WTC11 (cell line): ENCODE measurements around the gene IQCC.

ENCODE experiments used
- CREB1 ChIP-seq: sonication (generic); formaldehyde crosslinking; IDR thresholded peaks from 2 replicates; pipeline ENCODE4 v1.8.0; 2023; ENCODE audit warnings: mild to moderate bottlenecking, missing genetic modification reagents
- ELF4 ChIP-seq: sonication (generic); formaldehyde crosslinking; IDR thresholded peaks from 2 replicates; pipeline ENCODE4 v1.8.1; 2022; ENCODE audit warnings: low read depth, mild to moderate bottlenecking, moderate library complexity, missing genetic modification reagents
- FOXP1 ChIP-seq: sonication (generic); formaldehyde crosslinking; IDR thresholded peaks from 2 replicates; pipeline ENCODE4 v1.8.0; 2022; ENCODE audit warnings: missing genetic modification reagents, mild to moderate bottlenecking, moderate library complexity, borderline replicate concordance
- NR1H2 ChIP-seq: sonication (generic); formaldehyde crosslinking; IDR thresholded peaks from 2 replicates; pipeline ENCODE4 v1.9.0; 2021; ENCODE audit warnings: mild to moderate bottlenecking, moderate library complexity, missing genetic modification reagents
- TF ChIP-seq, protein P1 (sequence below): fragments of 200-600 bp; IDR thresholded peaks from 2 replicates; pipeline ENCODE4 v1.8.0; 2022; ENCODE audit warnings: antibody characterized with exemption
- TF ChIP-seq, protein P2 (sequence below): sonication (generic); formaldehyde crosslinking; IDR thresholded peaks from 2 replicates; pipeline ENCODE4 v1.8.1; 2022; ENCODE audit warnings: low read depth, missing genetic modification reagents, borderline replicate concordance
- TF ChIP-seq, protein P3 (sequence below): sonication (generic); formaldehyde crosslinking; IDR thresholded peaks from 2 replicates; pipeline ENCODE4 v1.8.1; 2023; ENCODE audit warnings: mild to moderate bottlenecking, missing genetic modification reagents
- TF ChIP-seq, protein P4 (sequence below): sonication (generic); formaldehyde crosslinking; IDR thresholded peaks from 2 replicates; pipeline ENCODE4 v1.8.0; 2022; ENCODE audit warnings: missing genetic modification reagents
- TF ChIP-seq, protein P5 (sequence below): sonication (generic); formaldehyde crosslinking; IDR thresholded peaks from 2 replicates; pipeline ENCODE4 v1.8.0; 2022; ENCODE audit warnings: mild to moderate bottlenecking, missing genetic modification reagents

DNA sequence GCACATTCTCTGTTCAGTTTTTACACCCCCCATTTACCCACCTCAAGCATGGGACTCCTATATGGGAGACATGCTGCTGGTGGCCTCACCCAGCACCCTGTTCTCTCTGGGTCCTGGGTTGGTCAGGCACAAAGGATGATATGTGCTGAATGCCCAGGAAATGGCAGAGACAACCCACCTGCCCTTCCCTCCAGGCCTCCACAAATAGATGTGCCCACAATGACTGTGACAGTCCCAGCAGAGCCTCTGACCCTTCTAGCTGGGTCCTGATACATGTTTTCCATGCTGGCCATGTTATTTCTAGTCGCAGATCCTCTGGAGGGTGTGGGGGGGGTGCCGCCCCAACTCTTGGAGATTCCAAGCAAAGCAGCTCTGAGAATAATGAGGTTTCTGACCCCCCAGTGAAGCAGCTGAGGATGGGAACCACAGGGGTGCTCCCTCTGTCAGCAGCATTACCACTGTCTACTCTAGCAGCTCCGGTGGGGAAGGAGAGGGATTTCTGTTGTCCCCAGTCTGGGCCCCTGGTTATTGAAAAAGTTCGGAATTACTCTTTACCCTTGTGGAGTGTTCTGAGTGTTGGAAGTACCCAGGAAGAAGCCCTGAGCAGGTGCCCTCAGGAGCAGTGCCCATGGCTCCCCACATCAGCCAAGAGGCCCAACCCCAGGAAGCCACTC, 6.3 kb upstream of the IQCC start:
- TF ChIP-seq, protein P1, sequence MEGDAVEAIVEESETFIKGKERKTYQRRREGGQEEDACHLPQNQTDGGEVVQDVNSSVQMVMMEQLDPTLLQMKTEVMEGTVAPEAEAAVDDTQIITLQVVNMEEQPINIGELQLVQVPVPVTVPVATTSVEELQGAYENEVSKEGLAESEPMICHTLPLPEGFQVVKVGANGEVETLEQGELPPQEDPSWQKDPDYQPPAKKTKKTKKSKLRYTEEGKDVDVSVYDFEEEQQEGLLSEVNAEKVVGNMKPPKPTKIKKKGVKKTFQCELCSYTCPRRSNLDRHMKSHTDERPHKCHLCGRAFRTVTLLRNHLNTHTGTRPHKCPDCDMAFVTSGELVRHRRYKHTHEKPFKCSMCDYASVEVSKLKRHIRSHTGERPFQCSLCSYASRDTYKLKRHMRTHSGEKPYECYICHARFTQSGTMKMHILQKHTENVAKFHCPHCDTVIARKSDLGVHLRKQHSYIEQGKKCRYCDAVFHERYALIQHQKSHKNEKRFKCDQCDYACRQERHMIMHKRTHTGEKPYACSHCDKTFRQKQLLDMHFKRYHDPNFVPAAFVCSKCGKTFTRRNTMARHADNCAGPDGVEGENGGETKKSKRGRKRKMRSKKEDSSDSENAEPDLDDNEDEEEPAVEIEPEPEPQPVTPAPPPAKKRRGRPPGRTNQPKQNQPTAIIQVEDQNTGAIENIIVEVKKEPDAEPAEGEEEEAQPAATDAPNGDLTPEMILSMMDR: no peak
- TF ChIP-seq, protein P2, sequence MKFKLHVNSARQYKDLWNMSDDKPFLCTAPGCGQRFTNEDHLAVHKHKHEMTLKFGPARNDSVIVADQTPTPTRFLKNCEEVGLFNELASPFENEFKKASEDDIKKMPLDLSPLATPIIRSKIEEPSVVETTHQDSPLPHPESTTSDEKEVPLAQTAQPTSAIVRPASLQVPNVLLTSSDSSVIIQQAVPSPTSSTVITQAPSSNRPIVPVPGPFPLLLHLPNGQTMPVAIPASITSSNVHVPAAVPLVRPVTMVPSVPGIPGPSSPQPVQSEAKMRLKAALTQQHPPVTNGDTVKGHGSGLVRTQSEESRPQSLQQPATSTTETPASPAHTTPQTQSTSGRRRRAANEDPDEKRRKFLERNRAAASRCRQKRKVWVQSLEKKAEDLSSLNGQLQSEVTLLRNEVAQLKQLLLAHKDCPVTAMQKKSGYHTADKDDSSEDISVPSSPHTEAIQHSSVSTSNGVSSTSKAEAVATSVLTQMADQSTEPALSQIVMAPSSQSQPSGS: no peak
- no peak for TF ChIP-seq CREB1 (CRISPR knock-in tag)
- TF ChIP-seq NR1H2 (CRISPR knock-in tag): no peak
- TF ChIP-seq, protein P3, sequence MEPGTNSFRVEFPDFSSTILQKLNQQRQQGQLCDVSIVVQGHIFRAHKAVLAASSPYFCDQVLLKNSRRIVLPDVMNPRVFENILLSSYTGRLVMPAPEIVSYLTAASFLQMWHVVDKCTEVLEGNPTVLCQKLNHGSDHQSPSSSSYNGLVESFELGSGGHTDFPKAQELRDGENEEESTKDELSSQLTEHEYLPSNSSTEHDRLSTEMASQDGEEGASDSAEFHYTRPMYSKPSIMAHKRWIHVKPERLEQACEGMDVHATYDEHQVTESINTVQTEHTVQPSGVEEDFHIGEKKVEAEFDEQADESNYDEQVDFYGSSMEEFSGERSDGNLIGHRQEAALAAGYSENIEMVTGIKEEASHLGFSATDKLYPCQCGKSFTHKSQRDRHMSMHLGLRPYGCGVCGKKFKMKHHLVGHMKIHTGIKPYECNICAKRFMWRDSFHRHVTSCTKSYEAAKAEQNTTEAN: no peak
- TF ChIP-seq ELF4: no peak
- TF ChIP-seq, protein P4, sequence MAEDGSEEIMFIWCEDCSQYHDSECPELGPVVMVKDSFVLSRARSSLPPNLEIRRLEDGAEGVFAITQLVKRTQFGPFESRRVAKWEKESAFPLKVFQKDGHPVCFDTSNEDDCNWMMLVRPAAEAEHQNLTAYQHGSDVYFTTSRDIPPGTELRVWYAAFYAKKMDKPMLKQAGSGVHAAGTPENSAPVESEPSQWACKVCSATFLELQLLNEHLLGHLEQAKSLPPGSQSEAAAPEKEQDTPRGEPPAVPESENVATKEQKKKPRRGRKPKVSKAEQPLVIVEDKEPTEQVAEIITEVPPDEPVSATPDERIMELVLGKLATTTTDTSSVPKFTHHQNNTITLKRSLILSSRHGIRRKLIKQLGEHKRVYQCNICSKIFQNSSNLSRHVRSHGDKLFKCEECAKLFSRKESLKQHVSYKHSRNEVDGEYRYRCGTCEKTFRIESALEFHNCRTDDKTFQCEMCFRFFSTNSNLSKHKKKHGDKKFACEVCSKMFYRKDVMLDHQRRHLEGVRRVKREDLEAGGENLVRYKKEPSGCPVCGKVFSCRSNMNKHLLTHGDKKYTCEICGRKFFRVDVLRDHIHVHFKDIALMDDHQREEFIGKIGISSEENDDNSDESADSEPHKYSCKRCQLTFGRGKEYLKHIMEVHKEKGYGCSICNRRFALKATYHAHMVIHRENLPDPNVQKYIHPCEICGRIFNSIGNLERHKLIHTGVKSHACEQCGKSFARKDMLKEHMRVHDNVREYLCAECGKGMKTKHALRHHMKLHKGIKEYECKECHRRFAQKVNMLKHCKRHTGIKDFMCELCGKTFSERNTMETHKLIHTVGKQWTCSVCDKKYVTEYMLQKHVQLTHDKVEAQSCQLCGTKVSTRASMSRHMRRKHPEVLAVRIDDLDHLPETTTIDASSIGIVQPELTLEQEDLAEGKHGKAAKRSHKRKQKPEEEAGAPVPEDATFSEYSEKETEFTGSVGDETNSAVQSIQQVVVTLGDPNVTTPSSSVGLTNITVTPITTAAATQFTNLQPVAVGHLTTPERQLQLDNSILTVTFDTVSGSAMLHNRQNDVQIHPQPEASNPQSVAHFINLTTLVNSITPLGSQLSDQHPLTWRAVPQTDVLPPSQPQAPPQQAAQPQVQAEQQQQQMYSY (CRISPR knock-in tag): no peak
- TF ChIP-seq, protein P5, sequence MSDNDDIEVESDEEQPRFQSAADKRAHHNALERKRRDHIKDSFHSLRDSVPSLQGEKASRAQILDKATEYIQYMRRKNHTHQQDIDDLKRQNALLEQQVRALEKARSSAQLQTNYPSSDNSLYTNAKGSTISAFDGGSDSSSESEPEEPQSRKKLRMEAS: no peak
- TF ChIP-seq FOXP1 (CRISPR knock-in tag): no peak
